BLaER1 (cell line): ENCODE measurements around the gene PTPRE.

Experiments used
- H3K27ac ChIP-seq: shearing (Covaris generic); formaldehyde crosslinking; 2 replicates; pipeline ENCODE4 v1.8.1; 2022
- H3K27me3 ChIP-seq: shearing (Covaris generic); formaldehyde crosslinking; 2 replicates; pipeline ENCODE4 v1.8.1; 2022
- H3K36me3 ChIP-seq: shearing (Covaris generic); formaldehyde crosslinking; 2 replicates; pipeline ENCODE4 v1.8.1; 2022
- H3K4me1 ChIP-seq: shearing (Covaris generic); formaldehyde crosslinking; 2 replicates; pipeline ENCODE4 v1.8.1; 2022
- H3K4me2 ChIP-seq: shearing (Covaris generic); formaldehyde crosslinking; 2 replicates; pipeline ENCODE4 v1.8.1; 2022
- H3K4me3 ChIP-seq: shearing (Covaris generic); formaldehyde crosslinking; 2 replicates; pipeline ENCODE4 v1.8.1; 2022
- H3K9ac ChIP-seq: shearing (Covaris generic); formaldehyde crosslinking; 2 replicates; pipeline ENCODE4 v1.8.1; 2022
- H3K9me3 ChIP-seq: shearing (Covaris generic); formaldehyde crosslinking; 2 replicates; pipeline ENCODE4 v1.8.1; 2022
- H4K20me1 ChIP-seq: shearing (Covaris generic); formaldehyde crosslinking; 2 replicates; pipeline ENCODE4 v1.8.1; 2022
- Cebpa-rat ChIP-seq: shearing (Covaris generic); IDR thresholded peaks from 2 replicates; pipeline ENCODE4 v1.8.1; 2022

Gene PTPRE

GRCh38 chr10:128003521-128003920 lies 96.6 kb downstream of the PTPRE start:
- Histone ChIP-seq H3K36me3 (no peaks in the 10 kb centered on the region), H3K27me3 (no peaks in the 10 kb centered on the region), H3K4me2 (no peak overlapping the region), H3K4me1 (peaks cover 24% of the 10 kb centered on the region), H3K4me3 (no peak overlapping the region), H3K27ac (no peak overlapping the region), H3K9me3 (no peaks in the 10 kb centered on the region), H4K20me1 (no peaks in the 10 kb centered on the region; the same call in 1 of the 2 replicates), H3K9ac (no peak overlapping the region)
- no peak for TF ChIP-seq Cebpa-rat

- Histone ChIP-seq H3K27ac (no peak overlapping the region), H3K27me3 (no peaks in the 10 kb centered on the region), H3K4me3 (no peak overlapping the region), H4K20me1 (no peaks in the 10 kb centered on the region; the same call in 1 of the 2 replicates), H3K9ac (no peak overlapping the region), H3K4me2 (no peak overlapping the region), H3K36me3 (no peaks in the 10 kb centered on the region), H3K4me1 (peaks cover 23% of the 10 kb centered on the region), H3K9me3 (no peaks in the 10 kb centered on the region)
- no peak for TF ChIP-seq Cebpa-rat
Observed at GRCh38 chr10:128005858-128006257, 99.0 kb downstream of the PTPRE start.

GRCh38 chr10:128007056-128007455 lies 100.2 kb downstream of the PTPRE start:
- Histone ChIP-seq H3K27me3 (no peaks in the 10 kb centered on the region), H3K4me2 (no peak overlapping the region), H3K36me3 (no peaks in the 10 kb centered on the region), H3K4me3 (no peak overlapping the region), H3K9me3 (no peaks in the 10 kb centered on the region), H3K4me1 (peaks cover 32% of the 10 kb centered on the region), H3K9ac (no peak overlapping the region), H4K20me1 (no peaks in the 10 kb centered on the region; the same call in 1 of the 2 replicates), H3K27ac (no peak overlapping the region)
- no peak for TF ChIP-seq Cebpa-rat

- Histone ChIP-seq H4K20me1 (no peaks in the 10 kb centered on the region; the same call in 1 of the 2 replicates), H3K36me3 (no peaks in the 10 kb centered on the region), H3K4me2 (peak overlapping the region; percentile 6; the same call in 1 of the 2 replicates), H3K9me3 (no peaks in the 10 kb centered on the region), H3K9ac (no peak overlapping the region), H3K27ac (no peak overlapping the region), H3K4me3 (no peak overlapping the region), H3K4me1 (peaks cover 31% of the 10 kb centered on the region), H3K27me3 (no peaks in the 10 kb centered on the region)
- no peak for TF ChIP-seq Cebpa-rat
Observed at GRCh38 chr10:128007971-128008370, 101.1 kb downstream of the PTPRE start.

GRCh38 chr10:128008521-128009250 lies 101.8 kb downstream of the PTPRE start:
- no peak for TF ChIP-seq Cebpa-rat
- no peaks in the 10 kb centered on the region for H3K27me3 ChIP-seq

GRCh38 chr10:128009372-128010126 lies 102.6 kb downstream of the PTPRE start:
- no peak overlapping the region for H3K4me3 ChIP-seq
- H3K4me2 ChIP-seq, result no peak overlapping the region
- TF ChIP-seq Cebpa-rat, result no peak
- H3K27ac ChIP-seq, result no peak overlapping the region
- no peaks in the 10 kb centered on the region for H3K9me3 ChIP-seq
- peaks cover 46% of the 10 kb centered on the region for H3K4me1 ChIP-seq
- 0 out of 2 replicates have a peak, but pooled peaks cover 4% of the 10 kb centered on the region for H3K36me3 ChIP-seq
- H4K20me1 ChIP-seq, result no peaks in the 10 kb centered on the region; the same call in 1 of the 2 replicates
- no peaks in the 10 kb centered on the region for H3K27me3 ChIP-seq
- no peak overlapping the region for H3K9ac ChIP-seq

More at GRCh38 chr10:128008521-128009250, 101.8 kb downstream of the PTPRE start:
- Histone ChIP-seq H3K9ac (no peak overlapping the region), H3K4me2 (no peak overlapping the region; the same call in 1 of the 2 replicates), H3K27ac (no peak overlapping the region), H3K4me1 (peaks cover 37% of the 10 kb centered on the region), H4K20me1 (no peaks in the 10 kb centered on the region; the same call in 1 of the 2 replicates), H3K9me3 (no peaks in the 10 kb centered on the region), H3K36me3 (0 out of 2 replicates have a peak, but pooled peaks cover under 1% of the 10 kb centered on the region), H3K4me3 (no peak overlapping the region)

- no peak overlapping the region for H3K4me3 ChIP-seq
- H3K27me3 ChIP-seq, result no peaks in the 10 kb centered on the region
- H3K9me3 ChIP-seq, result peaks cover 5% of the 10 kb centered on the region; the same call in 1 of the 2 replicates
- no peak for TF ChIP-seq Cebpa-rat
- H3K36me3 ChIP-seq, result peaks cover 10% of the 10 kb centered on the region; the same call in 1 of the 2 replicates
- H4K20me1 ChIP-seq, result no peaks in the 10 kb centered on the region; the same call in 1 of the 2 replicates
- H3K27ac ChIP-seq, result no peak overlapping the region
- no peak overlapping the region for H3K9ac ChIP-seq
- H3K4me1 ChIP-seq, result peaks cover 63% of the 10 kb centered on the region
- peak overlapping the region; percentile 62 for H3K4me2 ChIP-seq
Observed at GRCh38 chr10:128011059-128011979, 104.4 kb downstream of the PTPRE start.

- no peak overlapping the region for H3K9ac ChIP-seq
- H3K9me3 ChIP-seq, result peaks cover 5% of the 10 kb centered on the region; the same call in 1 of the 2 replicates
- peaks cover 82% of the 10 kb centered on the region for H3K4me1 ChIP-seq
- H3K4me2 ChIP-seq, result no peak overlapping the region
- H3K4me3 ChIP-seq, result no peak overlapping the region
- no peaks in the 10 kb centered on the region for H3K27me3 ChIP-seq
- no peak for TF ChIP-seq Cebpa-rat
- H4K20me1 ChIP-seq, result no peaks in the 10 kb centered on the region; the same call in 1 of the 2 replicates
- H3K27ac ChIP-seq, result peak overlapping the region; percentile 27; the same call in 1 of the 2 replicates
- peaks cover 10% of the 10 kb centered on the region; the same call in 1 of the 2 replicates for H3K36me3 ChIP-seq
Observed at GRCh38 chr10:128013626-128014025, 106.7 kb downstream of the PTPRE start.

GRCh38 chr10:128014236-128014635 lies 107.3 kb downstream of the PTPRE start:
- Histone ChIP-seq H4K20me1 (no peaks in the 10 kb centered on the region), H3K36me3 (peaks cover 10% of the 10 kb centered on the region; the same call in 1 of the 2 replicates), H3K9ac (no peak overlapping the region), H3K27ac (0 out of 2 replicates have a peak overlapping the region, but pooled peaks have one; percentile 27), H3K9me3 (peaks cover 5% of the 10 kb centered on the region; the same call in 1 of the 2 replicates), H3K27me3 (no peaks in the 10 kb centered on the region), H3K4me3 (no peak overlapping the region), H3K4me2 (peak overlapping the region; percentile 95; the same call in 1 of the 2 replicates), H3K4me1 (peaks cover 88% of the 10 kb centered on the region)
- TF ChIP-seq Cebpa-rat, result no peak
